ENCODE results near the gene PALB2. TPM values are rescaled to one million over a fixed set of nuclear protein-coding genes. Genes with fewer than 3 reads are reported as not detected.

Gene PALB2
- total and polyA plus RNA-seq, 9 donors = 8.0 to 11.2 (median 9.5) TPM

- peak; percentile 99 for DNase-seq
- Histone ChIP-seq H3K27ac (ENCODE audit: low read length) (peak within 1 kb of the TSS; percentile 95), H3K36me3 (ENCODE audit: control insufficient read depth, insufficient read depth, low read length) (peaks cover 45% of the 10 kb centered on the region), H3K4me3 (ENCODE audit: low read length) (peak within 1 kb of the TSS; percentile 95), H3K4me1 (ENCODE audit: control insufficient read depth, insufficient read depth, low read length) (peaks cover 19% of the 10 kb centered on the region), H3K9me3 (replicated peaks; ENCODE audit: control insufficient read depth, low read depth, low read length) (no peaks in the 10 kb centered on the region), H3K27me3 (ENCODE audit: control insufficient read depth, insufficient read depth, low read length) (no peaks in the 10 kb centered on the region)
- WGBS (ENCODE audit: insufficient coverage) = 1% methylated on average over 64 of the region's 65 CpGs
These were observed 84.0 kb downstream of the PALB2 start, which contains the start of the genes EARS2 and UBFD1 for GRCh38 chr16:23556881-23557778. EARS2 (minus strand) TSS chr16:23557350; CDS start chr16:23557343, 7 bp downstream. UBFD1 (plus strand) TSS chr16:23557727; CDS start chr16:23557743, 16 bp downstream.

- no peaks in the 10 kb centered on the region for H3K9me3 ChIP-seq (replicated peaks; ENCODE audit: control insufficient read depth, low read depth, low read length)
- no peaks in the 10 kb centered on the region for H3K27me3 ChIP-seq (ENCODE audit: control insufficient read depth, insufficient read depth, low read length)
- DNase-seq = no peak
- WGBS (ENCODE audit: insufficient coverage) = no CpG with 5 or more reads among the region's 3 CpGs
- peaks cover 42% of the 10 kb centered on the region for H3K36me3 ChIP-seq (ENCODE audit: control insufficient read depth, insufficient read depth, low read length)
- H3K4me3 ChIP-seq (ENCODE audit: low read length) = no peak overlapping the region
- H3K27ac ChIP-seq (ENCODE audit: low read length) = no peak overlapping the region
- peaks cover 19% of the 10 kb centered on the region for H3K4me1 ChIP-seq (ENCODE audit: control insufficient read depth, insufficient read depth, low read length)
These were observed 86.6 kb downstream of the PALB2 start for GRCh38 chr16:23554536-23554935.

Other genes starting within 250 kb of the PALB2 start
- 12.3 TPM for gene COG7, start 188.1 kb downstream of the PALB2 start, total RNA-seq
- 10 to 100 TPM; 10.6 to 20.8 (median 12.6) TPM for gene COG7, start 188.1 kb downstream of the PALB2 start, polyA plus RNA-seq (ENCODE audit: insufficient read depth in 1 of 8, insufficient read length in 8 of 8, low replicate concordance in 1 of 8)
- 46.3 TPM for gene GGA2, start 130.8 kb downstream of the PALB2 start, total RNA-seq
- 100 to 1,000 TPM in 5 of 8 donors, 10 to 100 TPM in 3; 79.4 to 120 (median 105) TPM for gene GGA2, start 130.8 kb downstream of the PALB2 start, polyA plus RNA-seq (ENCODE audit: insufficient read depth in 1 of 8, insufficient read length in 8 of 8, low replicate concordance in 1 of 8)
- 20.7 TPM for gene EARS2, start 84.0 kb downstream of the PALB2 start, total RNA-seq
- 10 to 100 TPM; 13.1 to 20.7 (median 17.9) TPM for gene EARS2, start 84.0 kb downstream of the PALB2 start, polyA plus RNA-seq (ENCODE audit: insufficient read depth in 1 of 8, insufficient read length in 8 of 8, low replicate concordance in 1 of 8)
- gene UBFD1, start 83.6 kb downstream of the PALB2 start, total RNA-seq = 44.2 TPM
- gene UBFD1, start 83.6 kb downstream of the PALB2 start, polyA plus RNA-seq (ENCODE audit: insufficient read depth in 1 of 8, insufficient read length in 8 of 8, low replicate concordance in 1 of 8) = 10 to 100 TPM; 47.9 to 75.2 (median 64.0) TPM
- gene NDUFAB1, start 45.0 kb downstream of the PALB2 start, total RNA-seq = 132 TPM
- 100 to 1,000 TPM in 3 of 8 donors, 10 to 100 TPM in 5; 85.5 to 106 (median 96.8) TPM for gene NDUFAB1, start 45.0 kb downstream of the PALB2 start, polyA plus RNA-seq (ENCODE audit: insufficient read depth in 1 of 8, insufficient read length in 8 of 8, low replicate concordance in 1 of 8)
- 33.6 TPM for gene DCTN5, start 156 bp upstream of the PALB2 start, total RNA-seq
- gene DCTN5, start 156 bp upstream of the PALB2 start, polyA plus RNA-seq (ENCODE audit: insufficient read depth in 1 of 8, insufficient read length in 8 of 8, low replicate concordance in 1 of 8) = 10 to 100 TPM; 33.2 to 47.3 (median 42.2) TPM
- 4.6 TPM for gene PLK1, start 37.6 kb upstream of the PALB2 start, total RNA-seq
- gene PLK1, start 37.6 kb upstream of the PALB2 start, polyA plus RNA-seq (ENCODE audit: insufficient read depth in 1 of 8, insufficient read length in 8 of 8, low replicate concordance in 1 of 8) = 10 to 100 TPM; 10.7 to 18.6 (median 15.4) TPM
- gene ERN2, start 71.9 kb upstream of the PALB2 start, total RNA-seq = 0.04 TPM
- gene ERN2, start 71.9 kb upstream of the PALB2 start, polyA plus RNA-seq (ENCODE audit: insufficient read depth in 1 of 8, insufficient read length in 8 of 8, low replicate concordance in 1 of 8) = under 1 TPM; 0.05 to 0.28 (median 0.10) TPM
- gene CHP2, start 113.7 kb upstream of the PALB2 start, total RNA-seq = 0.04 TPM
- 10 to 100 TPM in 1 of 8 donors, 1 to 10 TPM in 2, under 1 TPM in 5; 0.07 to 10.4 (median 0.27) TPM for gene CHP2, start 113.7 kb upstream of the PALB2 start, polyA plus RNA-seq (ENCODE audit: insufficient read depth in 1 of 8, insufficient read length in 8 of 8, low replicate concordance in 1 of 8)
- 1.4 TPM for gene PRKCB, start 194.7 kb upstream of the PALB2 start, total RNA-seq
- 1 to 10 TPM; 1.2 to 4.5 (median 1.6) TPM for gene PRKCB, start 194.7 kb upstream of the PALB2 start, polyA plus RNA-seq (ENCODE audit: insufficient read depth in 1 of 8, insufficient read length in 8 of 8, low replicate concordance in 1 of 8)

Measured in muscle of leg (tissue), 11 donors.